Caco-2 (cell line): ENCODE results near the gene GABRA4. TPM values are rescaled to one million over a fixed set of nuclear protein-coding genes. Genes with fewer than 3 reads are reported as not detected.
A peak's percentile ranks its signal among the peaks of the same experiment; 100 is the strongest.

Experiments used
- BruUV-seq: library from RNA; stranded (reverse); fragments of 400-500 nt; replicated peaks from 2 replicates; lab custom pipeline; 2021; lab: Mats Ljungman, UMichigan
- CTCF ChIA-PET: fragments of 300-600 bp; sonication (Branson Sonifier 250); formaldehyde crosslinking; loops from one replicate; lab custom pipeline; 2022; ENCODE audit warnings: antibody characterized with exemption; lab: Charles Lee
- POLR2A ChIA-PET: fragments of 300-600 bp; sonication (Branson Sonifier 250); formaldehyde crosslinking; loops from one replicate; lab custom pipeline; 2022; ENCODE audit warnings: antibody characterized with exemption; lab: Charles Lee
- DNase-seq, 2 experiments: peaks; one replicate each; pipeline versions ENCODE4 v3.0.0 to v3.0.0-alpha.2; 2020 to 2022
- H3K27me3 ChIP-seq: replicated peaks from 2 replicates; pipeline ENCODE4 v1.6.0; 2011; ENCODE audit warnings: low read length; ENCODE audit not compliant: control insufficient read depth, insufficient read depth
- H3K36me3 ChIP-seq: 2 replicates; pipeline ENCODE4 v1.5.1; 2011; ENCODE audit warnings: low read length; ENCODE audit not compliant: control insufficient read depth, insufficient read depth
- H3K4me1 ChIP-seq: fragments of 250-450 bp; sonication (Bioruptor Pico); 2 replicates; pipeline ENCODE4 v1.5.1; 2020; ENCODE audit warnings: mild to moderate bottlenecking
- H3K4me3 ChIP-seq: 2 replicates; pipeline ENCODE4 v1.5.1; 2011; ENCODE audit warnings: low read depth, mild to moderate bottlenecking, control low read depth, low read length
- H3K9me3 ChIP-seq: fragments of 250-450 bp; sonication (Bioruptor Pico); 2 replicates; pipeline ENCODE4 v1.5.1; 2020; ENCODE audit warnings: mild to moderate bottlenecking, moderate library complexity
- H3K27ac Mint-ChIP-seq: one replicate; pipeline ENCODE4 v1.8.0; 2022; ENCODE audit warnings: mixed read lengths; ENCODE audit not compliant: unreplicated experiment
- H3K27me3 Mint-ChIP-seq: one replicate; pipeline ENCODE4 v1.8.0; 2022; ENCODE audit warnings: mixed read lengths; ENCODE audit not compliant: insufficient read depth, unreplicated experiment
- H3K36me3 Mint-ChIP-seq: one replicate; pipeline ENCODE4 v1.8.0; 2022; ENCODE audit warnings: mild to moderate bottlenecking, mixed read lengths; ENCODE audit not compliant: insufficient read depth, unreplicated experiment
- H3K4me1 Mint-ChIP-seq: one replicate; pipeline ENCODE4 v1.8.0; 2022; ENCODE audit warnings: low read depth, mixed read lengths; ENCODE audit not compliant: unreplicated experiment
- H3K4me3 Mint-ChIP-seq: one replicate; pipeline ENCODE4 v1.8.0; 2022; ENCODE audit warnings: mild to moderate bottlenecking, moderate library complexity, mixed read lengths; ENCODE audit not compliant: unreplicated experiment
- H3K9me3 Mint-ChIP-seq: one replicate; pipeline ENCODE4 v1.8.0; 2022; ENCODE audit warnings: mixed read lengths; ENCODE audit not compliant: unreplicated experiment
- CTCF ChIP-seq, 2 experiments: fragments of 200-600 bp in 1 of 2; IDR thresholded peaks; 1 replicate in 1 of 2; 2 replicates in 1 of 2; pipeline versions ENCODE4 v1.5.1 to v1.8.0; 2011 to 2022; ENCODE audit warnings: antibody characterized with exemption in 1 of 2, control low read depth in 1 of 2, inconsistent platforms in 1 of 2, low read depth in 1 of 2, low read length in 1 of 2, mild to moderate bottlenecking in 1 of 2, moderate library complexity in 1 of 2; ENCODE audit not compliant: insufficient read depth in 1 of 2, severe bottlenecking in 1 of 2, unreplicated experiment in 1 of 2
- intact Hi-C: fragments of 100-400 bp; cut with micrococcal nuclease; formaldehyde crosslinking; loops from one replicate; pipeline ENCODE4 v1.10.0; 2022; ENCODE audit not compliant: unreplicated experiment
- total RNA-seq: library from RNA; stranded (reverse); gene quantifications from 2 replicates; pipeline ENCODE4 v1.2.3, GENCODE V29; 2022

The GABRA4 gene
- total RNA-seq, 1 experiment from 2014 or later = 8.1 TPM

GRCh38 chr4:46890056-46890455 lies 103.3 kb downstream of the GABRA4 start:
- Histone ChIP-seq H3K4me1 (peaks cover 49% of the 10 kb centered on the region), H3K9me3 (peaks cover 5% of the 10 kb centered on the region; the same call in 1 of the 2 replicates), H3K4me3 (no peak overlapping the region), H3K27me3 (no peaks in the 10 kb centered on the region), H3K36me3 (no peaks in the 10 kb centered on the region; the same call in 1 of the 2 replicates)
- H3K27me3 Mint-ChIP-seq = no peaks in the 10 kb centered on the region
- H3K9me3 Mint-ChIP-seq = peaks cover 14% of the 10 kb centered on the region
- H3K4me3 Mint-ChIP-seq = no peak overlapping the region
- H3K36me3 Mint-ChIP-seq = no peaks in the 10 kb centered on the region
- CTCF ChIA-PET = interaction anchor here (1.0 to 1.2 kb wide), 2 partner anchors 45 to 561 kb away, joined by 3 read pairs; no protein-coding TSS in a partner anchor
- H3K27ac Mint-ChIP-seq = peak overlapping the region; percentile 43
- no TSS peak for BruUV-seq
- DNase-seq = no peak
- POLR2A ChIA-PET = no interaction called here
- intact Hi-C loops = no loop called here
- no peak for TF ChIP-seq CTCF (IDR thresholded peaks at IDR 0.05; ENCODE audit: insufficient read depth in 1 of 2, low read depth in 1 of 2, low read length in 1 of 2, severe bottlenecking in 1 of 2, unreplicated experiment in 1 of 2)
- H3K4me1 Mint-ChIP-seq = peaks cover 29% of the 10 kb centered on the region

- H3K27me3 ChIP-seq = no peaks in the 10 kb centered on the region
- no peak overlapping the region for H3K4me3 ChIP-seq
- H3K4me1 ChIP-seq = peaks cover 49% of the 10 kb centered on the region
- no peaks in the 10 kb centered on the region; the same call in 1 of the 2 replicates for H3K36me3 ChIP-seq
- Mint-ChIP-seq H3K36me3 (no peaks in the 10 kb centered on the region), H3K27me3 (no peaks in the 10 kb centered on the region), H3K4me1 (peaks cover 29% of the 10 kb centered on the region), H3K27ac (peak overlapping the region; percentile 36), H3K4me3 (peak overlapping the region; percentile 45), H3K9me3 (peaks cover 14% of the 10 kb centered on the region)
- no peak for TF ChIP-seq CTCF (IDR thresholded peaks at IDR 0.05; ENCODE audit: insufficient read depth in 1 of 2, low read depth in 1 of 2, low read length in 1 of 2, severe bottlenecking in 1 of 2, unreplicated experiment in 1 of 2)
- ChIA-PET CTCF (interaction anchor here (1.0 to 1.2 kb wide), 2 partner anchors 45 to 560 kb away, joined by 3 read pairs; no protein-coding TSS in a partner anchor), POLR2A (no interaction called here)
- H3K9me3 ChIP-seq = peaks cover 5% of the 10 kb centered on the region; the same call in 1 of the 2 replicates
- BruUV-seq = no TSS peak
- DNase-seq = peak; percentile 37 to 52
- intact Hi-C loops = loop anchor here (1.0 to 5.0 kb wide), 7 partner anchors 20 to 562 kb away; no protein-coding TSS in a partner anchor
Measured at GRCh38 chr4:46889410-46889809, 104.0 kb downstream of the GABRA4 start.

- ChIA-PET CTCF (interaction anchor here (0.6 kb wide), 1 partner anchor 33 kb away, joined by 3 read pairs; no protein-coding TSS in a partner anchor), POLR2A (no interaction called here)
- Histone ChIP-seq H3K4me1 (peaks cover 49% of the 10 kb centered on the region), H3K4me3 (no peak overlapping the region), H3K36me3 (no peaks in the 10 kb centered on the region; the same call in 1 of the 2 replicates), H3K27me3 (no peaks in the 10 kb centered on the region), H3K9me3 (peaks cover 3% of the 10 kb centered on the region; the same call in 1 of the 2 replicates)
- peak overlapping the region; percentile 72 for H3K27ac Mint-ChIP-seq
- peaks cover 14% of the 10 kb centered on the region for H3K9me3 Mint-ChIP-seq
- DNase-seq = peak in 1 of 2 experiments; percentile 32
- TF ChIP-seq CTCF (IDR thresholded peaks at IDR 0.05; ENCODE audit: insufficient read depth in 1 of 2, low read depth in 1 of 2, low read length in 1 of 2, severe bottlenecking in 1 of 2, unreplicated experiment in 1 of 2) = peak; percentile 29 to 32
- BruUV-seq = no TSS peak
- H3K4me3 Mint-ChIP-seq = no peak overlapping the region
- H3K27me3 Mint-ChIP-seq = no peaks in the 10 kb centered on the region
- H3K36me3 Mint-ChIP-seq = no peaks in the 10 kb centered on the region
- peaks cover 29% of the 10 kb centered on the region for H3K4me1 Mint-ChIP-seq
- intact Hi-C loops = loop anchor here (1.0 to 5.0 kb wide), 3 partner anchors 42 to 559 kb away; no protein-coding TSS in a partner anchor
Measured at GRCh38 chr4:46886711-46887110, 106.7 kb downstream of the GABRA4 start.
